HG03565 (cell line): ENCODE data around the gene SFXN5.

Experiments
- ATAC-seq: cut with Tn5 transposase; IDR thresholded peaks from one replicate; pipeline ENCODE4 v1.9.1; 2021; ENCODE audit warnings: mild to moderate bottlenecking, moderate library complexity; ENCODE audit not compliant: unreplicated experiment

Gene SFXN5

GRCh38 chr2:72981536-72981935 lies 90.0 kb downstream of the SFXN5 start:
- ATAC-seq: no peak

DNA sequence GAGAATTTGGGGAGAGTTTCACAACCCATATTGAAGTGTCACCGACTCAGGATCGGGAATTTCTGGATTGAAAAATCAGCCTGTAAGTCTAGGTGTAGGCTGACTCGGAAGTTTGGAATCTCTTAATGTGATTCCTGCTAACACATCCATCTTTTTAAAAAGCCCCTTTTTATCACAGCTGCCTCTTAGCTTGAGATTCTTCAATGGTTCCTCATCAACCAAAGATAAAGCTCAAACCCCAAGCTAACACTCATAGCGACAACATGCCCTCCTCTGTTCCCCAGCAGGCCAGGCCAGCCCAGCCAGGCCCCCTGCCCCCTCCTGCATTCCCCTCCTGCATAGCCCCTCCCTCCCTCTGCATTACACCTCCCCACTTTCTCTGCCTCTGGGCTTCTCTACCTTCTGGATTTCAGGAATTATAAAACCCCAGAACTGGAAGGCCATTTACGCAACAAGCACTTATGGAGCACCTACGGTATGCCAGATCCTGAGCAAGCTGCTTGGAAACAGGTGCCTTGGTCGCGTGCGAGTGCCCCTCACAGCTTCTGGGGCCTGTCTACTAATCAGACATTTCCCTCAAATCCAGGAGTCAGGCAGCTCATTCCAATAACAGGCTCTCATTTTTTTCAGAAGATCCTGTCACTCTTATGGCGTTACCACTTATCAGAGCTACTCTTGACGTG lies 90.8 kb downstream of the SFXN5 start:
- ATAC-seq: no peak

GRCh38 chr2:72979896-72980295 lies 91.6 kb downstream of the SFXN5 start:
- no peak for ATAC-seq

GRCh38 chr2:72975017-72975416 lies 96.5 kb downstream of the SFXN5 start:
- ATAC-seq: no peak

DNA sequence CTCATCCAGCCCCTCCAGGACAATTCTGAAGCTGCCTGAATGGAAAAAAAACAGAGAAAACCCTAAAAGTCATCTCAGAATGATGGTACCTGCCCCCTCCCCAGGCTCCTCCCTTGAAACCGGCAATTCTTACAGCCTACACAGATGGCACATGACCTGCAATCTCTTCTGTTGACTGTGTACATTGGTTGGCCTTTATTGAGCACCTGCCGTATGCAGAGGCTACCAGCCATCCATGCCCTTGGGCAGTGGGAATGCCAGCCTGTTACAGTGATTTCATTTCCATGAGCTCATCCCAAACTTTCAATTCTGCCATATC lies 97.1 kb downstream of the SFXN5 start:
- ATAC-seq: no peak

GRCh38 chr2:72973566-72974435 lies 97.7 kb downstream of the SFXN5 start:
- peak; percentile 70 for ATAC-seq

DNA sequence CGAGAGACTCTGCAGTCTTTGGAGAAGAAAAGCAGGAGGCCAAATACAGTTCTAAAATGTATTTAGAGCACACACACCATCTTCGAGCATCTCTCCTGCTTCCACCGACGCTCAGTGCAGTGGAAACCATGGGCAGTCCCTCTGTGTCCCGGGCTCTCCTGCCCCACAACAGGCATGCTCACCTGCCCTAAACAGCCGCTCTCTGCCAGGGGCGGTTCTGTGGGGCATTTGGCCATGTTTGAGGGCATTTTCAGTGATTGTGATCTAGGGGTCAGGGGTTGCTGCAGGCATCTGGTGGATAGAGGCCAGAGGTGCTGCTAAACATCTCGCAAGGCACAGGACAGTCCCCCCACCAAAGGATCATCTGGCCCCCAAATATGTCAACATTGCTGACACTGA lies 98.4 kb downstream of the SFXN5 start:
- ATAC-seq: no peak

GRCh38 chr2:72972352-72973136 lies 99.0 kb downstream of the SFXN5 start:
- no peak for ATAC-seq

GRCh38 chr2:72971036-72971435 lies 100.5 kb downstream of the SFXN5 start:
- no peak for ATAC-seq

DNA sequence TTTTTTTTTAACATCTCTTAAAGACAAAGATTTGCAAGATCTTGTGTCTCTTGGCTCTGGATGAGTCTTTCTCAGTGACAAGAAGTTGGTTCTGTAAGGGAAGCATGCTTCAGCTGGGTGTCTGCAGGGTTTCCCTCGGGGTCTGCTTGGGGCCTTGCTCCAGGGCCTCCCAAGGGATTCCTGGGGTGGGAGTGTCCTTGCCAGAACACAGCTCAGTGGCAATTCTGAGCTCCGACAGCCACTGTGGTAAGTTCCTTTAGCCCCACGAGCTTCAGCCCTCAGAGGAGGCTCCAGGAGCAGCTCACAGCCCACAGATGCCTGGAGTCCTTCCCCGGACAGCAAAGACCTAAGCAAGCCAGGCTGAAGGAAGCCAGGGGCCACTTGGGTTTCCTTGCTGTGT lies 101.8 kb downstream of the SFXN5 start:
- ATAC-seq: no peak

DNA sequence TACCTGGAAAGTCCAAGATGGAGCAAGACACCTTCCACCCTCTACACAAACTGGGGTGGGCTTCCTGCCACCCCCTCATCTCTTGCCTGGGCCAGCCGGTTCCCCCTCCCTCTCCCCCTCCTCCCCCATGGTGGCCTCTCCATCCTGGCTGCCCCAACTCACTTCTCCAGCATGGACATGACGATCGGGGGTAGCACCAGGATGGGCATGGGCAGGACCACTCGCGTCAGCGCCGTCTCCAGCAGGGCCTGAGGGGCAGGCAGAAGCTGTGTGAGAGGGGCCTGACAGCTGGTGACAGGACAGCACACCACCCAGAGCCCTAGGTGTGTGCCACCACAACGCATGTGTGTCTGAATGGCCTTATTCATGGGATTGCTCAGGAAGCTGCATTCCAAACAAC lies 103.2 kb downstream of the SFXN5 start:
- ATAC-seq: no peak

- ATAC-seq: no peak
Observed at GRCh38 chr2:72965770-72966450, 105.6 kb downstream of the SFXN5 start.

- ATAC-seq: no peak
Observed at GRCh38 chr2:72965016-72965415, 106.5 kb downstream of the SFXN5 start.

DNA sequence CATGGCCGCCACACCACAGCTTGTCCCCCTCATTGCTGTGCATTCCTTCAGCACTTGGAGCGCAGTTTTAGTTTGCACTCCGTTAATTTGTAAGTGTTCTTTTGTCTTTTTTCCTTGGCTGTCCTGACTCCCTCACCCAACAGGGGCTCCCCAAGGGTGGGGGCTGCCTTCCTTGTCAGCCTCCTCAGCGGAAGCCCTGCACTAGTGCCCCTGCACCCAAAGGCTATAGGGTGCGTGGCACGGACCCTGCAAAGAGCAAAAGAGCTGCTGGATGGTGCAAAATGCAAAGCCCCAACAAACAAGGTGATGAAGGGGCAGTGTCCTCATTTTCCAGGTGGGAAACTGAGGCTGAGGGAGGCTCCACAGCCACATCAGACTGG lies 107.4 kb downstream of the SFXN5 start:
- no peak for ATAC-seq

GRCh38 chr2:72963423-72964145 lies 107.9 kb downstream of the SFXN5 start:
- ATAC-seq: no peak

GRCh38 chr2:72962911-72963310 lies 108.6 kb downstream of the SFXN5 start:
- ATAC-seq: no peak

DNA sequence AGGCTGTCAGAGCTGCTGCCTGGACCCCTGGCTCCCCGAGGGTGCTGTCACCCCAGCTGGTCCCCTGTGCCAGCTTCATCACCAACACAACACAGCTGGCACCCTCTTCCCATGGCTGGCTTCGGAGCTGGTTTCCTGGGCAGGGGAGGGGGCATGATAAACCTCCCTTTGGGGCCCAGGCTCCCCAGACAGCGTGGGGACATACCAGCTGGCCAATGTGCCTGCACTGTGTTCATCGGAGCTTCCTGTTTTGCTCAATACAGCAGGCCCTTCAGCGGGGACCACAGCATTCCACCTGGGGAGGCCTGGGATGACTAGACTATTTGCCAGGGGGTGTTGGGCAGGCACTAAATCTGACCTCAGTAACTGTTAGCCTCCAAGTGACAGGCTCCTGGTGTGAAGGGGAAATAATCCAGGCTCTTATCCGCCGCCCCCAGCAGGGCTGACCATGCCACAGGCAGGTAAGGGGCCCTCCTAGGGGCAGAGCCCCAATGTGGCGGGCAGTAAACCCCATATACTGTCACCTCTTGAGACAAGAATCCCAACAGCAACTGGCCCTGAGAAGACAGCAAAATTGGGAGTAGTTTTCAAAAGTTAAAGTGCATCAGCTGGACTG lies 109.6 kb downstream of the SFXN5 start:
- no peak for ATAC-seq

DNA sequence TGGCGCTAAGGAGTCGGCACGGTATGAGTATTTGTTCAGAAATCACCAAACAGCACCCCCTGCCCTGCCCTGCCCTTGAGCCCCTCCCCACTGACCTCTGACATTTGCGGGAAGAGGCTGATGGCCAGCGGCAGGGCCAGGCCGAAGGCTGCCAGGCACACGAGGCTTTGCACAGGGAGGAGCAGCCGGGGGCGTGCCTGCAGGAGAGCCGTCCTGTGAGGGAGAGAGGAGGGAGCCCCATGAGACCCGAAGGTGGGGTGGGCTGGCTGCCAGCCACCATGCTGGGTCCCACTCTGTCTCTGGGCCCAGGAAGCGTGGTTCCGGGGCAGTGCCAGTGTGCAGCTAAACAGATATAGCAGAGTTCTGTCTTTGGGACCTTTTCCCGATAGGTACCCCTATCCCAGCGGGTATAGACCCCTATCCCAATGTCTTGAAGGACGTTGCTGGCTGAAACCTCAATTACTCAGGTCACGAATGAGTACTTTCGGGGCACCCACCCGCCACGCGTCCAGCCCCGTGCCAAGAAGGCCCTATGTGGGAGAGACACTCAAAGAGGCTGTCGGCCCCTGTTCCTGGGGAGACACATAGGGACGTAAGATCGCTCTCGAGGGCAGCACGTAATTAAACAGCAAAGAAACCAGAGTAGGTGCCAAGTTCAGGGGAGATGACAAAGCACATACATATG lies 110.3 kb downstream of the SFXN5 start:
- ATAC-seq: no peak
